GM18909 (cell line): Measurements from ENCODE around the gene PLA2G2F.

ENCODE experiments used
- ATAC-seq: cut with Tn5 transposase; IDR thresholded peaks from one replicate; pipeline ENCODE4 v1.9.1; 2021; ENCODE audit warnings: mild to moderate bottlenecking; ENCODE audit not compliant: unreplicated experiment, poor library complexity

The PLA2G2F gene

GRCh38 chr1:20166051-20166450 is 26.9 kb downstream of the PLA2G2F start:
- no peak for ATAC-seq

- no peak for ATAC-seq
Measured at GRCh38 chr1:20167126-20167525, 28.0 kb downstream of the PLA2G2F start.

- no peak for ATAC-seq
Measured at GRCh38 chr1:20168564-20169491, 29.7 kb downstream of the PLA2G2F start.

GRCh38 chr1:20169932-20170331 is 30.8 kb downstream of the PLA2G2F start:
- no peak for ATAC-seq

- no peak for ATAC-seq
Measured at GRCh38 chr1:20172033-20172590, 33.0 kb downstream of the PLA2G2F start.

- no peak for ATAC-seq
Measured at GRCh38 chr1:20174937-20175666, 36.0 kb downstream of the PLA2G2F start.

- no peak for ATAC-seq
Measured at GRCh38 chr1:20178634-20179370, 39.7 kb downstream of the PLA2G2F start.

GRCh38 chr1:20179371-20180128 is 40.4 kb downstream of the PLA2G2F start:
- no peak for ATAC-seq

GRCh38 chr1:20180129-20180843 is 41.2 kb downstream of the PLA2G2F start:
- ATAC-seq = no peak

GRCh38 chr1:20180844-20181207 is 41.7 kb downstream of the PLA2G2F start:
- ATAC-seq = no peak

GRCh38 chr1:20182415-20182814 is 43.3 kb downstream of the PLA2G2F start:
- ATAC-seq = no peak

- no peak for ATAC-seq
Measured at GRCh38 chr1:20183035-20183434, 43.9 kb downstream of the PLA2G2F start.

GRCh38 chr1:20183616-20184271 is 44.6 kb downstream of the PLA2G2F start:
- no peak for ATAC-seq

GRCh38 chr1:20184481-20184900 is 45.4 kb downstream of the PLA2G2F start:
- no peak for ATAC-seq

GRCh38 chr1:20184997-20185833 is 46.1 kb downstream of the PLA2G2F start:
- no peak for ATAC-seq

- no peak for ATAC-seq
Measured at GRCh38 chr1:20185834-20186782, 47.0 kb downstream of the PLA2G2F start, which contains the start of the genes PLA2G2C and UBXN10. Gene PLA2G2C, minus strand, starts transcription at chr1:20186518. Its CDS starts 9,155 bp downstream, at chr1:20177363. Gene UBXN10, plus strand, starts transcription at chr1:20186096. Its CDS starts 4,466 bp downstream, at chr1:20190562.
